ENCODE data around the gene ZNF443.
"Not testable (repeated sequence)": the region's sequence is repeated elsewhere in the genome, so short reads cannot be mapped to it uniquely, and the experiment has no call there.

ZNF443 gene

GRCh38 chr19:12450844-12451243 lies 10.0 kb upstream of the ZNF443 start:
- TF ChIP-seq GATA1 (IDR thresholded peaks at IDR 0.05; ENCODE audit: low read depth, low read length) (no peak), POLR2A (IDR thresholded peaks at IDR 0.05; ENCODE audit: low read length) (no peak)
- no peak for DNase-seq

- DNase-seq, result no peak
- no peak for TF ChIP-seq GATA1 (IDR thresholded peaks at IDR 0.05; ENCODE audit: low read depth, low read length)
- no peak for TF ChIP-seq POLR2A (IDR thresholded peaks at IDR 0.05; ENCODE audit: low read length)
These were observed 8.0 kb upstream of the ZNF443 start for GRCh38 chr19:12448808-12449207.

DNA sequence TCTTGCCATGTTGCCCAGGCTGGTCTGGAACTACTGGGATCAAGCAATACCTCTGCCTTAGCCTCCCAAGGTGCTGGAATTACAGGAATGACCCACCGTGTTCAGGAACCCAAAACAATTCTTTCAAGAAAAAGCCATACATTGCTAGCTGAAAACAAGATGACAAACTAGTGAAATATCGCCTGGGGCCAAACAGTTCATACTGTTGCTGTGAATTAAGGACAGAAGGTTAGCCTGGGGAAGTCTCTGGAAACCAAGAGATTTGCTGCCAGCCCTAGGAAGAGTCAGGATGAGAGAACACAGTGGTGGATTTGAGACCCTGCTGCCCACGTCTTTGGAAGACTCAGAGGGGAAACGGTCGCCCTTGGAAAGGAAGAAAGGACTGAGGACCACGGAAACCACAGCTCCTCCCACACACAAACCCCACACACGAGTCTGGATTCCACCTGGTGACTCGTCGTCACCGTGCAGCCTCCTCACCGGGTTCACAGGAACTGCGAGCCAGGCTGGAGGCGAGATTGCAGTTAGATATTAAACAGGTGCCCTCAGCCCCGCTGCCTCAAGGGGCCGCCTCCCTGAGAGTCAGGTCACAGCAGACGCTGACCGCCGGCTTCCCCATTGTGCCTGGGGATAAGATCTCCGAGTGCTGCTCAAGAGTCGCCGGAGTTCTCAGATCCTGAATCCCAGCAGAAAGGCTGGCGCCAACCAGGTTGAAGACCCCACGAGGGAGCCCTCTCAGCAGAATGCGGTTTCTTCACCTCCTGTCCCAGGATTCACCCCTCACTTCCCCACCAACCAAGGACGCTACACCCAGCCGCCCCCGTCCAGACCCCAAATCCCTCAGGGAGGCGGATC lies 908 bp downstream of the ZNF443 start:
- DNase-seq, result peak; percentile 41 to 48

DNA sequence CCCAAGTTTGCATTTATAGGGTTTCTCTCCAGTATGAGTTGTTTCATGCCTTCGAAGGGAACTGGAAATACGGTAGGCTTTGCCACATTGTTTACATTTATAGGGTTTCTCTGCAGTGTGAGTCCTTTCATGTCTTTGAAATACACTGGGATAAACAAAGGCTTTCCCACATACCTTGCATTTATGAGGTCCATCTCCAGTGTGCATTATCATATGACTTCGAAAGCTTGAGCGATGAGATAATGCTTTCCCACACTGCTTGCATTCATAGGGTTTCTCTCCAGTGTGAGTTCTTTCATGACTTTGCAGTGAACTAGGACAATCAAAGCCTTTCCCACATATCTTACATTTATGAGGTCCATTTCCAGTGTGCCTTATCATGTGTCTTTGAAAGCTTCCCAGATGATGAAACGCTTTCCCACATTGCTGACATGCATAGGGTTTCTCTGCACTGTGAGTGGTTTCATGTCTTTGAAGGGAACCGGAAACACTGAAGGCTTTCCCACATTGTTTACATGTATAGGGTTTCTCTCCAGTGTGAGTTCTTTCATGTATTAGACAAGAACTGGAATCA lies 10.0 kb downstream of the ZNF443 start:
- not testable (repeated sequence) for DNase-seq

- DNase-seq, result no peak
- TF ChIP-seq GATA1 (IDR thresholded peaks at IDR 0.05; ENCODE audit: low read depth, low read length), result no peak
These were observed 14.9 kb downstream of the ZNF443 start for GRCh38 chr19:12425888-12426274.

DNA sequence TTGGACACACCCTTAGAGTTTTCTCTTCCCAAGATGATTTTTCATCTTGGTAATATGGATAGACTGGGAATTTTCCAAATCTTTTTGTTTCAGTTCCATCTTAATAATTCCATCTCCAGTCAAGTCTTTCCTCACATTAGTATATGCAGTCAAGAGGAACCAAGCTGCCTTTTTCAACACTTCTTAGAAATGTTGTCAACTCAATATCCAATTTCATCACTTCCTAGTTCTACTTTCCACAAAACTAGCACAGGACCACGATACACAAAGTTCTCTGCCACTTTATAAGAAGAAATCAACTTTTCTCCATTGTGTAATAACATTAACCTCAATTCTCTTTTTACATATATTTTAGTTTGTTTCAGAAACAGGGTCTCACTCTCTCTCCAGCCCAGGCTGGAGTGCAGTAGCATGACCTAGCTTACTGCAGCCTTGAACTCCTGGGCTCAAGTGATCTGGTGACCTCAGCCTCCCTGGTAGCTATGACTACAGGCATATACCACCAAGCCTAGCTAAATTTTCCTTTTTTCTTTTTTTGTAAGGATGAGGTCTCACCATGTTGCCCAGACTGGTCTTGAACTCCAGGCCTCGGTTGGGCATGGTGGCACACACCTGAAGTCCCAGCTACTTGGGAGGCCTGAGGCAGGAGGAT lies 15.5 kb downstream of the ZNF443 start:
- TF ChIP-seq GATA1 (IDR thresholded peaks at IDR 0.05; ENCODE audit: low read depth, low read length), result no peak
- no peak for TF ChIP-seq POLR2A (IDR thresholded peaks at IDR 0.05; ENCODE audit: low read length)
- DNase-seq, result no peak

DNA sequence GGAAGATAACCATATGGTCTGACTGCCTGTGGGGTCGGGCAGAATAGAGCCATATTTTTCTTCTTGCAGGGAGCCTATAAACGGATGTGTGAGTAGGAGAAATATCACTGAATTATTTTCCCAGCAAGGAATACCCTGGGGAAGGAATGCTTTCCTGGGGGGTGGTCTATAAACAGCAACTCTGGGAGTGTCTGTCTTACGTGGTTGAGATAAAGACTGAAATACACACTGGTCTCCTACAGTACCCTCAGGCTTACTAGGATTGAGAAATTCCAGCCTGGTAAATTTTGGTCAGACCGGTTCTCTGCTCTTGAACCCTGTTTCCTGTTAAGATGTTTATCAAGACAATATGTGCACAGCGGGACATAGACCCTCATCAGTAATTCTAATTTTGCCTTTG lies 23.5 kb downstream of the ZNF443 start:
- not testable (repeated sequence) for DNase-seq

DNA sequence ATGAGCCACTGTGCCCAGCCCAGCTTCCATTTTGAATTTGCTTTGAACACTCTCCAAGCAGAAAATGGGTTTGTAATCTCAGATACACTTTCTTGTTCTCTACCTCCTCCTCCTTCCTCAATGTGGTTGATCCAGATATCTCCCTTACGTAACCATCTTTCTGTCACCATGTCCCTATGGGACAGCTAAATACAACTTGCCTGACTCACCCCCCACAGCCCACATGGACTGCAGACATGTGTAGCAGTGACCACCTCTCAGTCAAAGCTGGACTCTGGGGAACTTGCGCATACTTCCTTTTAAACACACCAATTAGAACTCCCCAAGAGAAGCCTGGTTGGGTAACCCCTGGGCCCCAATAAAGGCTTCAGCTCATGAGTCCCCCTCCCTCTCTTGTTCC lies 28.9 kb downstream of the ZNF443 start:
- TF ChIP-seq POLR2A (IDR thresholded peaks at IDR 0.05; ENCODE audit: low read length) (no peak), GATA1 (IDR thresholded peaks at IDR 0.05; ENCODE audit: low read depth, low read length) (no peak)
- no peak for DNase-seq

- DNase-seq, result peak; percentile 89 to 91
- TF ChIP-seq GATA1 (IDR thresholded peaks at IDR 0.05; ENCODE audit: low read depth, low read length) (no peak), POLR2A (IDR thresholded peaks at IDR 0.05; ENCODE audit: low read length) (peak; percentile 40)
These were observed 40.0 kb downstream of the ZNF443 start, which contains the start of gene ZNF799 for GRCh38 chr19:12400633-12401502. TSS of gene ZNF799 (minus strand) at chr19:12401271. CDS start at chr19:12401070, 201 bp downstream.

DNA sequence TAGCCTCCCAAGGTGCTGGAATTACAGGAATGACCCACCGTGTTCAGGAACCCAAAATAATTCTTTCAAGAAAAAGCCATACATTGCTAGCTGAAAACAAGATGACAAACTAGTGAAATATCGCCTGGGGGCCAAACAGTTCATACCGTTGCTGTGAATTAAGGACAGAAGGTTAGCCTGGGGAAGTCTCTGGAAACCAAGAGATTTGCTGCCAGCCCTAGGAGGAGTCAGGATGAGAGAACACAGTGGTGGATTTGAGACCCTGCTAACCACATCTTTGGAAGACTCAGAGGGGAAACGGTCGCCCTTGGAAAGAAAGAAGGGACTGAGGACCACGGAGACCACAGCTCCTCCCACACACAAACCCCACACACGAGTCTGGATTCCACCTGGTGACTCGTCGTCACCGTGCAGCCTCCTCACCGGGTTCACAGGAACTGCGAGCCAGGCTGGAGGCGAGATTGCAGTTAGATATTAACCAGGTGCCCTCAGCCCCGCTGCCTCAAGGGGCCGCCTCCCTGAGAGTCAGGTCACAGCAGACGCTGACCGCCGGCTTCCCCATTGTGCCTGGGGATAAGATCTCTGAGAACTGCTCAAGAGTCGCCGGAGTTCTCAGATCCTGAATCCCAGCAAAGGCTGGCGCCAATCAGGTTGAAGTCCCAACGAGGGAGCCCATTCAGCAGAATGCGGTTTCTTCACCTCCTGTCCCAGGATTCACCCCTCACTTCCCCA lies 40.8 kb downstream of the ZNF443 start:
- peak; percentile 30 for DNase-seq

- not testable (repeated sequence) for DNase-seq
These were observed 49.7 kb downstream of the ZNF443 start for GRCh38 chr19:12391148-12391547.

DNA sequence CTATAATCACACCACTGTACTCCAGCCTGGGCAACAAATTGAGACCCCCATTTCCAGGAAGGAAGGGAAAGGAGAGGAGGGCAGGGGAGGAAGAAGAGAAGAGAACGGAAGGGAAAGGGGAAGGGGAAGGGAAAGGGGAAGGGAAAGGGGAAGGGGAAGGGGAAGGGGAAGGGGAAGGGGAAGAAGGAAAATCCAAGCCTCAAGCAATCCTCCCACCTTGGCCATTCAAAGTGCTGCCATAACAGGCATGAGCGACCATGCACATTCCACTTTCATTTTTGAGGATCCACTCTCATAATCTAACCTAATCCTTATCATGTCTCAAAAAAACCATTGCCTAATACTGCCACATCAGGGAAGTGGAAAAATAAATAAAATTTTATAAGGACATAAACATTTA lies 54.5 kb downstream of the ZNF443 start:
- DNase-seq, result not testable (repeated sequence)

GRCh38 chr19:12380444-12380737 lies 60.4 kb downstream of the ZNF443 start:
- no peak for DNase-seq
- TF ChIP-seq GATA1 (IDR thresholded peaks at IDR 0.05; ENCODE audit: low read depth, low read length) (no peak), POLR2A (IDR thresholded peaks at IDR 0.05; ENCODE audit: low read length) (no peak)

DNA sequence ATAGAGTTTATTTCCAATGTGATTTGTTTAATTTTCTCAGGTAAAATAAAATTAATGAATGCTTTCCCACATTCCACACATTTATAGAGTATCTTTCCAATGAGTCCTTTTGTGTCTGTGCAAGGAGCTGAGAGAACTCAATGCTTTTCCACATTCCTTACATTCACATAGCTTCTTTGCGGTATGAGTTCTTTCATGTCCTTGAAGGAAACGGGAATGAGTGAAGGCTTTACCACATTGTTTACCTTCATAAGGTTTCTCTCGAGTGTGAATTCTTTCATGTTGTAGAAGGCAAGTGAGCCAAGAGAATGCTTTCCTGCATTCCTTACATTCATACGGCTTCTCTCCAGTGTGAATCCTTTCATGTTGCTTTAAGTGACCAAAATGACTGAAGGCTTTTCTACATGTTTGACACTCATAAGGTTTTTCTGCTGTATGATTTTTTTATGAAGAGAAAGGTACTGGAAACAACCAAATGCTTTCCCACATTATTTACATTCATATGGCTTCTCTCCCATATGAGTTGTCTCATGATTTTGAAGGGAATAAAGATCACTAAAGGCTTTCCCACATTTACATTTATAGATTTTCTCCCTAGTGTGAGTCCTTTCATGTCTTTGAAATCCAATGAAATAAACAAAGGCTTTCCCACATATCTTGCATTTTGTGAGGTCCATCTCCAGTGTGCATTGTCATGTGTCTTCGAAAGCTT lies 60.9 kb downstream of the ZNF443 start:
- no peak for DNase-seq
- TF ChIP-seq GATA1 (IDR thresholded peaks at IDR 0.05; ENCODE audit: low read depth, low read length) (no peak), POLR2A (IDR thresholded peaks at IDR 0.05; ENCODE audit: low read length) (no peak)

Data from erythroblast (primary cell).